NCI-H2029 treated with DMSO at 0.1 percent for 48 hours (cell line): ENCODE measurements around the gene ITGA8.

Experiments used
- DNase-seq: peaks from one replicate; lab custom pipeline; 2025; lab: John Stamatoyannopoulos, UW

The ITGA8 gene

DNA sequence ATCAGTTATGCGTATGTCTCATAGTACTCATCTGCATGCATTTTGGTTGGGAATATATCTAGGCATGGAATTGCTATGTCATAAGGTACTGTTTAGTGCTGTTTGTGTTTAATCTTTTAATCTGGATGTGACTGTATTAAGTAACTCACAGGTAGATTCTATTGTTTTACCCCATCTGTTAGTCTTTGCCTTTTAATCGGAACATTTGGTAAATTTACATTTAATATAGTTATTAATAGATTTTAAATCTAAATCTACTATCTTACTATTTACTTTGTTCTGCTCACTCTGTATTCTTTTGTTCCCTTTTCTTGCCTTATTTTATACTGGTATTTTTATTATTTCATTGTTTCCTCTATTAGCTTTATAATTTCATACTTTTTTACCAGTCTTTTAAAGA lies 10.6 kb upstream of the ITGA8 start:
- DNase-seq: no peak

DNA sequence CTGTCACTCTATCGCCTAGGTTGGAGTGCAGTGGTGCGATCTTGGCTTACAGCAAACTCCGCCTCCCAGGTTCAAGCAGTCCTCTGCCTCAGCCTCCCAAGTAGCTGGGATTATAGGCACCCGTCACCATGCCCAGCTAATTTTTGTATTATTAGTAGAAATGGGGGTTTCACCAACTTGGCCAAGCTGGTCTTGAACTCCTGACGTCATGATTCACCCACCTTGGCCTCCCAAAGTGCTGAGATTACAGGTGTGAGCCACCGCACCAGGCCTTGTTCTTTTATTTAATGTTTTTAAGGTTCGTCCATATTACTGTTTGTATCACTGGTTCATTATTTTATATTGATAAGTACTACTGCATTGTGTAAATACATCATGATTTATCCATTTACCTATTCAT lies 10.2 kb upstream of the ITGA8 start:
- no peak for DNase-seq

DNA sequence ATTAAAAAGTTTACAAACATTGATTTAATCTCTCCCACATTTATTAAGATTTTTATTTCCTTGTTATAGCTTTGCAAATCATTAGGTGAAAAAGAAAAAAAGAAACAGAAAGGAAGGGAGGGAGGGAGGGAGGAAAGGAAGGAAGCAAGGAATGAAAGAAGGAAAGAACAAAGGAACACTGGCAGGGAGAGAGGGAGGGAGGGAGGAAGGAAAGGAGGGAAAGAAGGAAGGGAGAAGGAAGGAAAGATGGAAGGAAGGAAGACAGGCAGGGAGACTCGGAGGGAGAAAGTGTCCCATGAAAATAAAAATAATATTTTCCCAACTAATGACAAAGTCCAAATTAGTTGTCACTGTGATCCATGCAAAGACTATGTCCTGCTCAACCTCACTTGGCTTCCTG lies 6.3 kb upstream of the ITGA8 start:
- no peak for DNase-seq

DNA sequence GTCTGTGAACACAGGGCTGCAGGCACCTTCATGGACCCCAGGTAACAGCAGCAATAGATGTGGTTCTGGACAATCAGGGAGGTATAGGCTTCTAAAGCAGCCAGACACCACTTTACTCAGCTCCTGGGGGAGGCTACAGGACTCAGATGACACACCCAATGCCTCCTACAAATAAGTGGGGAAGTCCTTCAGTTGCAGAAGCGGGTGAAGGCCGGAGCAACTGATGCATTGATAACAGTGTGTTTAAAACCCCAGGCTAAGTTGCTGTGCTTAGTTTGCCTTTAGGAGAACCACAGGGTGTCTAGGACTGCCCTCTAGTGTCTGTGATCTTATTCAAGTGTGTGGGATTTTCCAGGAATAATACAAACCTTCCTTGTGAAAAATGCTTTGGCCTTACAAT lies 5.9 kb upstream of the ITGA8 start:
- no peak for DNase-seq

DNA sequence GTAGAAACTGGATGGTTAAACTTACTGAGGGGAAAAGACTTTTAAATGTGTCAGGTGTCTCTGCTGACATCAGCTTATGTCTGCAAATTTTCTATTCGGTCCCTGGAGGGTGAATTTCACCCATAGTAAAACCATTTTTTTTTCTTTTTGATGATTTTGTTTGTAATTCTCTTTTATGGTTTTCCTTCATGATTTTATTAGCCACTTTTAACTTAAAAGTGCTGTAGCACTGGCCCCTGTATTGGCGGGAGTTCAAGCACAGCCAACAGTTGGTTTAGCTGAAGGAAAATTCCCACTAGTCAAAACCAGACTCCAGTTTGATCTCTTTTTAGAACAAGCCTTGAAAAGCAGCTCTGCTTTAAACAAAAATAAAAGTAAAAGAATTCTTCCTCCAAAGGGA lies 5.0 kb upstream of the ITGA8 start:
- no peak for DNase-seq

DNA sequence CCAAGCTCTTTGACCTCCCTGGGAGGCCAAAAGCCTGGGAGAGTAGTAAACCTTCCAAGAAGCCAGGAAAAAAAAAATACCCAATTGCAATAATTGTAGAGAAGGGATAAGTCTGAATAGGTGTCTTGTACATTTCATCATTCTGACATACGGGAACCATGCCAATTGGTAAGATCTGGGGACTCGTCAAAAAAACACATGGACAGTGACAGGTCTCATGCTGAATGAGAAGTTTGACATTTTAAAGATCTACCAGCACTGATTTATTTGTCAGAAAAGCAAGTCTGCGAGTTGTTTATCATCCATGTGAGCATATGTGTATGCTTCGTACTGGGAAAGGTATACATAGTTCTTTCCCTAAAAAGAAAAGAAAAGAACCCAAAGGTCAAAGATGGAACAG lies 4.1 kb upstream of the ITGA8 start:
- no peak for DNase-seq

DNA sequence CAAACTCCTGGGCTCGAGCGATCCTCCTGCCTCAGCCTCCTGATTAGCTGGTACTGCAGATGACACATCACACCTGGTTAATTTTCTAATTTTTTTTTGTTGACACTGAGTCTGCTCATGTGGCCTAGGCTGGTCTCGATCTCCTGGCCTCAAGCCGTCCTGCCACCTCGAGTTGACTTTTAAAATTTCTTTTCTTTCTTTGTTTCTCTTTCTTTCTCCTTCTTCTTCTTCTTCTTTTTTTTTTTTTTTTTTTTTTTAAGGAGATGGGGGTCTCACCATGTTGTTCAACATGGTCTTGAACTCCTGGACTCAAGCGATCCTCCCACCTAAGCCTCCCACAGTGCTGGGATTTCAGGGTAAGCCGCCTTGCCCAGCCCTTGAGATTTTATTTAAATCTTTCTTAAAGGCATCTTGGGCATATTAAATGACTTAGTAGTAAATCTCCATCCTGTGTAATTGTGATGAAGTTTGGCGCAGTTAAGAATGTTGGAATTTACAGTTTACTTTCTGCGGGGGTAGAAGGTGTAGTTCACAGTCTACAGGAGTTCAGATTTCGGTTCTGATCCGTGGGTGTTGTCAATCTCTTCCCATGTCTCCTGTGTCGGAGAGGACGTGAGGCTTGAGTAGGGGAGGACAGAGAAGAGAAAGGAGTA lies 1.0 kb upstream of the ITGA8 start:
- no peak for DNase-seq

DNA sequence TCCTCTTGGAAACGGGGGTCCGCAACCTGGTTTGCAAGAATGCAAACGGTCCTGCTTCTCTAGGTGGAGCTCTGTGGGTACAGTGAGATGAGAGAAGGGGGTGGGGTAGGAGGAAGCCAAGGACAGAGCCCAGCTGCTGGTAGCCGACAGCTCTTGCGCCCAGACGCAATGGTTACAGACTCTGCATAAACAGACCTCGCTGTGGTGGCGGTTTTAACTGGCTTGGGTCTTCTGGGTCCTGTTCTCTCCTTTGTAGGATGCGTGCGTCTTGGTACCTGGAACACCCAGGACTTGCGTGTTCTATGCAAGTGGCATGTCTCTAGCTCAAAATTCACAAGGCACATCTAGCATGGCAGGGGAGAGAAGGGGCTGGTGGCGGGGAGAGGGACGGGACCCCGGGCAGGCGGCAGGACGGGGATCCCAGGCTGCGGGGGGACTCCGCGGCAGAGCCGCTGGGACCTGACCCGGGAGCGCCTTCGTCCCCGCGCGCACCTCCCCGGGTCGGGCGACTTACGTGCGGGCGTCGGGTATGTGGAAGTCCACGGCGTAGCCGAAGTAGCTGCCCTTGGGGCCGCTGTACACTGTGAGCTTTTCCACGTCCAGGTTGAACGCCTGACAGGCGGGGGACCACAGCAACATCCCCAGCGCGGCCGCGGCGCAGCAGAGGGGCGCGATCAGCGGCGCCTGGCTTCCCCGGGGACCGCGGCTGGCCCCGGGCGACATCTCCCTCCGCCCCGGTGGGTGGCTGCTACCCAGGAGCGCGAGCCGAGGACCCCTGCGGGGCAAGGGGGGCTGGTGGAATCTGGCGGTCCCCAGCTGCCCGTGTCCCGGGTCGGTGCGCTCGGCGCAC lies 448 bp downstream of the ITGA8 start:
- no peak for DNase-seq

DNA sequence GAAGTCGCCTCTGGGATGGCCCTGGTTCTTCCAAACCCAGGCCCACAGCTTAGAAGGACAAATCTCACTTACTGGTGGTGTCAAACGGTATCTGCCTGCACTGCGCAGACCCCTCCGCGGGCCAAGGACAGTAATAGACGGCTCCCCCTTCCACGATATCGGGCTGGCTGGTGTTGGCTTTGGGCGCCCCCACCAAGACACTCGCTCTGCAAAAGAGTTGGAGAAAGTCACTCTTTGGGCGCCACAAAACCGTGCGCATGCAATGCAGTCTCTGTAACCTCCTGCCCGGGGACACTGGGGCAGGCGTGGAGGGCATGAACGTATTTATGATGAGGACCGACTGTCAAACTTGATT lies 1.1 kb downstream of the ITGA8 start:
- no peak for DNase-seq

DNA sequence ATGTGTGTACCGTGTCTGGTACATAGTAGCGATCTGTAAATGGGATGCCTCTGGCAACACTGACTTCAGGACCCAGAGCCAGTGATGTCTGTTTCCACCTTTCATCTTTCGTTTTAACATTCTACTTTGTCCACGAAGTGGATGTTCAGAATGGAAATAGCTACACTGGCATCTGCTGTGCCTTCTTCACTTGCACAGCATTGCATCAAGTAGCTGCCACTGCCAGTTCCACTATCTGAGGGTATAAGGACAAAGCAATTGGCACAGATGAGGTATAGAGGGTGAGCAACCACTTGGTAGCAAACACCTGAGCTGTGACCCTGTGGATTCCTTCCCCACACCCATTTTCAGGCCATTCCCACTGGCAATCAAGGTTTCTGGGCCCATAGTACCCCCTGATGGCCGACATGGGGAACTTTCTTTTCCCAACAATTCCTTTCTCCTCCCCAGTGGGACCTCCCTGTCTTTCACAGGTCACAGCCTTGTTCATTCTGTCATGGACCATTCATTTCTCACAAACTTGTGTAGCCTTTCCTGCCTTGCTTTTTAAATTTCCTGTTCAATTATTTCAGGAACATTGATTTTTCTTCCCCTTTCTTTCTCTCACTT lies 4.0 kb downstream of the ITGA8 start:
- no peak for DNase-seq

DNA sequence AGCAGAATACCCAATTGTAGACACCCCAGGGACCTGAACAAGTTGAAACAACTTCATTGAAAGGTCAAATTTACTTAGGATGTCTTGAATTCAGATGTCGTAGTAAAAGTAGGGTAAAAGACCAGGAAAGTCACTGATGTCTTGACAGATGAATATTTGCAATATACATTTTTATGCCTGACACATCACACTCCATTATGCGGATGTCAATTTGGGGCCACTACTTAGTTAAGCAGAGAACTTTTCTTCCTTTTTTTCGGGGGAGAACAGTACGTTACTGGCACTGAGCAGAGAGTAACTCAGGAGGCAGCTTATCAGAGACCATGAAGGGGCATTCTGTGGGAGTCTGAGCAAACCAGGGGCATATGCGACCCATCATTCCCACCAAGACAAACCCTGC lies 4.9 kb downstream of the ITGA8 start:
- DNase-seq: no peak

DNA sequence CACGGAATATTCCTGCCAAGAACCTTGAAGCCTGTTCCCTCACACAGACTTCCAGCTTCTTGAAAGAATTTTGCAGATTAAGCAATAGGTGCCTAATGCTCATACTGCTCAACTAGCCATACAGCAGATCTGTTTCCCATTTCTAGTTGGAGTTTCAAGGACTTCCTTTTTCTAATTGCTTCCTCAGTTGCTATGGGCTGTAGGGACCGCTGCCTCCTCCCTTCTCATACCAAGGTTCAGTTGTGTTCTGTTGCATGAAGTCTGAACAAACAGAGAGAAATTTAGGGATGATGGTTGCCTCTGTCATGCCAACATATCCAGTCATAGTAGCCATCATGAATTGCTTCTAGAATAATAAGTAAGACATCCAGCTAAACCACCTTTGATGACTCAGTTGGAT lies 6.8 kb downstream of the ITGA8 start:
- no peak for DNase-seq

DNA sequence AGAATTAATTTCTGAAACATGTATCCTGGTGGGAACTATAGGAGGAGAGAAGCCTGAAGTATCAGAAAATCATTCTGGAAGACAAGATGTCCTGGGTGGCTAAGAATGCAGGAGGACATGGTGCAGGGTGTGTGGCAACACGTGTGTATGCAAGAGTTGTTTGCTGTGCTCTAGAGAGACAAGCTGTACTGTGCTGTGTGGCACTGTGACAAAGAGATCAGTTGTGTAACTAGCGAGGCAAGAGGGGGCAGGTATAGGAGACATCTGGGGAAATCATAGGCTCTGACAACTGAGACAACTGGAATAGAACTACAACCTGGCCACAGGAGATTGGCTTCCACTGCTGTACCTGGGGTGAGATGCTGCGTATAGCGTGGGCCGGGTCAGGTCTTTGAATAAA lies 9.3 kb downstream of the ITGA8 start:
- no peak for DNase-seq

DNA sequence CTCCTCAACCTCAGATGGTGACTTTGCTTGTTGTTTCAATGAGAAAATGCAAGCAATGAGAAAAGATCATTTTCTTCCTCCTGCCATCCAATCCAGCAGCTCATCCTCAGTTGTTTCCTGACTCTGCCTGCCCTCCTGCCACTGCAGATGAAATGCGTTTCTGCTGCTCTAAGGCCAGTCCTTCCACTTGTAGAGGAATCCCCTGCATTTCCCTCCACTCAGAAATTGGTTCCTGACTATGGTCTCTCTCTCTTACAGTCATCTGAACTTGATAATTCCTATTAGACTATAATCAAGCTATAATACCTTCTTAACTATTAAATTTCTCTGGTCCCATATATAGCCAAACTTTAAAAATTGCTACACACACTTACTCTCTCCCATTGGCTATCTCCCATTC lies 14.4 kb downstream of the ITGA8 start:
- no peak for DNase-seq

DNA sequence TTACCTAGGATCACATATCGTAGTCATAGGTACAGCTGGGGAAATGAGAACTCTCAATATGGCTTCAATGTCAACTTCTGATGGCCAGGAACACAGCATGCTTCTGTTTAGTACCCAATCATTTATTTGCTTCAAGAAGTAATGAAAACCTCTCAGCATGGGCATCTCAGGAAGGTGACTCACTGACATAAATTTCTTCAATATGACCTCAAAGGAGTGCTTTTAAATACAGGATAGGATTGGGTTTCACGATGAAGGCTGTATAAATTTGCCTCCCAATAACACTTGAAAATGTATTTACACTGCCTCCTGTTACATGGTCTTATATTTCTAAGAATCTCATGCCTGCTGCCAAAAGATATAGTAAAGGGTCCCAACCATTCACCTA lies 15.1 kb downstream of the ITGA8 start:
- no peak for DNase-seq

DNA sequence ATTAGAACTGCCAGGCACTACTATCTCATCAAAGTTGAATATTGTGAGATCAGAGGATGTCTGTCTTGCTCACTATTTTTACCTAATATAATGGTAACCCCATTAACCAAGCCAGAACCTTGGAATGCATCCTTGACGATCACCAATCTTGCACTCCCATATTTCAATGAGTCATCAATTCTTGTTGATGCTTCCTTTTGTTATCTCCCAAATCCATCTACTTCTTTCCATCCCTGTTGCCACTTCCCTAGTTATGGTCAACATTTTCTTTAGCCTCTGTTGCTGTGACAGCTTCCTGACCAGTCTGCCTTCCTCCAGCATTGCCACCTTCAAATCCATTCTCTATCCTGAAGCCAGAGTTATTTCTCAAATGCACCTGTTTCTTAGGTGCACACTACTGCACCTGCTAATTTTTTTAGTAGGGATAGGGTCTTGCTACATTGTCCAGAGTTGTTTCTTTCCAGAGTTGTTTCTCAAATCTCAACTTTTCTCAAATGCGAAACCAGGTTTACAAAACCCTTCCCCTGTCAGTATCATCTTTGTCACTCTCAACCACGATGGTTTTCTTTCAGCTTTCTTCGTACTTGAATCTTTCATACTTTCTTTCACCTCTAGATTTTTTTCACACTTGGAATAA lies 15.7 kb downstream of the ITGA8 start:
- no peak for DNase-seq

DNA sequence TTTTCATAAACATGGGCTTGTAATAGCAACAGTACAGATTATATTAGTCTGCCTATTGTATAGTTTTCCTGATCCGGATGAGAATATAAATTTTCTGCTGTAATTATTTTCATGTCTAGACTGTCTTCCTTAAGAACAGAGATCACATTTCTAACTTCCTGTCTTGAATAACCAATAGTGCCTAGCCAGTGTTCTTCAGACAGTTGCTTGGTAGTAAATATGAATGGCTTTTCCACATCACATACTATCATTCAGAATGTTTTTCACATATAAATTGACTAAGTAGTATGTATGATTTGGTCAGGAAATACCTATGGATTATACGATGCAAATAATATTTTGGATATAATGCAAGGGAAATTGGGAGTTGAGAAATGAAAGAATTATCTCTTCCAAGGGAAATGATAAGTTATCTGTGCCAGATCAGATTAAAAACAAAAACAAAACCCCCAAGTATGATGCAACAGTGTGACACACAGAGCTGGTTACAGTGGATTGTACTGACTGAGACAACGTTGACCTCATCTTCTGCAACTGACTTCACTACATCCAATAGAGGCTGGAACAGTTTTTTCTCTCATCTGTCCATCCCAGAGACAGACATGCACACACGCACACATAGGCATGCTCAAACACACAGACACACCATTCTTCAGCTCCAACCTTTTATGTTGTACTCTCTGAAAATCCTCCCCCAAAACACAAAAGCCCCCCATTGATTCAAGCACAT lies 16.4 kb downstream of the ITGA8 start:
- DNase-seq: no peak

DNA sequence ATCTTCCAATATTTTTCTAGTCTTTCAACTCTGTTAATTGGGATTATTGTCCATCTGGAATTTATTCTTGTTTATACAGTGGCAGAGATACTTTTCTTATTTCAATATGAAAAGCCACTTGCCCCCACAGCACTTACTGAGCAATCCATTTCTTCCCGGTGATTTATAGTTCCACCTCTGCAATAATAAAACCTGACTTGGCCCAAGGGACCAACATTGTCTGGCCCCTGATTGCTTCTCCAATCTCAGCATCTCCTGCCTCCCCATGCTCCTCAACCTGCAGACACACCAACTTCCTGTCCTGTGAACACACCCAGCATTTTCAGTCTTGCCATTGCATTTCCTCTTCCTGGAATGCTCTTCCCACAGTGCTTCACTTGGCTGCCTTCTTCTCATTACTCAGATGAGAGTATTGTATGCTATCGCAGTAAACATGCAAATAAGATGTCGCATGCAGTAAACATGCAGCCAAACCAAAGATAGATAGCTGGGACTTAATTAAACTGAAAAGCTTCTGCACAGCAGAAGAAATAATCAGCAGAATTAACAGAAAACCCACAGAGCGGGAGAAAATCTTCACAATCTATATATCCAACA lies 19.5 kb downstream of the ITGA8 start:
- no peak for DNase-seq

DNA sequence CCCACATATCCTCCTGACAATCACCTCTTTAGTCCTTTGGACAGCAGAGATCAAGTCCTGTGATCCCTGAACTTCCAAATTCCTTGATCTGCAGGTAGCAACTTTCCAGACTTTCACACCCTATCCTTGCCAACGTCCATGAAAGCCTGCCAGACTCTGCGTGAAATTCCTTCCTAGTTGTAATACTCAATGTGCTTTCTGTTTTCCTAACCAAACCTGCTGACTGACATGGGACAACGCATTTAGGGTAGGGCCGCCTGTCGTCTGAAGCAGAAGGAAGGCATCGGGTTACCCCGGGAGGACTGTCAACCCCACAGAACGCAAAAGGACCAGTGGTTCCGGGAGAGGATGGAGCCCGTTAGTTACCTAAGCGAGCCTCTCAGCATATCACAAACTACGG lies 23.9 kb downstream of the ITGA8 start:
- DNase-seq: no peak

DNA sequence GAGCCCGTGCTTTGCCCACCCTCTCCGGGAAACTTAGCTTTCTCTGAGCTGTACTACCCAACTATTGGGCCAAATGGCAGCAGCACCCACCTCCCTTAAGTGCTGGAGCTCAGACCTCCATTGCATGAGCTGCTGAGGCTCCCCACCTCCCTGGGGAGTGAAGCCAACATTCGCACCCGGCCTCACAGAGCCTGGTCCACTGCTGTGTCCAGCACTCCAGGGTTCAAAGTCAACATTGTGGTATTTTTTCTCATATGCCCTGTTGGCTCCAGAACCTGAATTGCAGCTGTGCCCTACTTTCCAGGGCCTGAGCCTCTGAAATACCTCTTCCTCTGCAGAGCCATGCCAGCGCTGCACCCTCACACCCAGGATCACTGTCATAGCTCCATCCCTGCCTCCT lies 29.7 kb downstream of the ITGA8 start:
- DNase-seq: no peak

DNA sequence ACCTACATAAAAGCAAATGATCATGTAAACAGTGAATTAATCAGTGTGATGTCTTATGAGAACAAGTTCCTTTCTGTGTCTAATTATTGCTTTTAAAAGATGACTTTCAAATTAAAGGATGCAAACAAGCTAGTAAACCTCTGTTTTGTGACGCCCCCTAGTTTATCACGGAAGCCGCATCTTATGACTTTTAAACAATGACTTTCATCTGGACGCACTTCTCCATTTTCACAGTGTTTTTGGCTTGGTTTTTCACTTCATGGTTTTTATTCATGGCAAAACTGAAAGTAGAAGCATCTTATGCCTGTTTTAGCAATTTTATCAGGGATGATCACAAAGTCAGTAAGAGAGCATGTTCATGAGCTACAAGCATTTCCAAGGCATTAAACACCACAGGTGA lies 35.0 kb downstream of the ITGA8 start:
- DNase-seq: no peak

DNA sequence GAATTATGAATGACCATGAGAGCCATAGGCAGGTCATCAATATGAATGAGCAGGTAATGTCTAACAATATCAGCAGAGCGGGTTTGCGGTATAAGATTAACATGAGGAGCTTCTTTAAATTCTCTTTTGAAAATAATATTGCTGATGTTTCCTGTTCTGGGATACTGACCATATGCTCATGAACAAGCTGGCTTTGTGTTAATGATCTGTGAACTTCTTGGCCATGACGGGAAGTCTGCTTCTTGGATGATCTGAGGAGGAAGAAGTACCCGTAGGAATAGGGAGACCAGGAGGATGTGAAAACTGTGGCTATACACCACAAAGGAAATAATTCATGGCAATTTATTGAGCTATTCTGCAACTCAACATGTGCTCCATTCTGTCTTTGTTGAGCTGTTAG lies 38.6 kb downstream of the ITGA8 start:
- DNase-seq: no peak
